GM18519 (cell line): ENCODE data around the gene DPPA4.

Source experiments
- ATAC-seq: cut with Tn5 transposase; IDR thresholded peaks from one replicate; pipeline ENCODE4 v1.9.1; 2021; ENCODE audit warnings: mild to moderate bottlenecking, moderate library complexity; ENCODE audit not compliant: unreplicated experiment, low FRiP score

The DPPA4 gene

GRCh38 chr3:109339197-109339596, 1.9 kb upstream of the DPPA4 start:
- no peak for ATAC-seq

DNA sequence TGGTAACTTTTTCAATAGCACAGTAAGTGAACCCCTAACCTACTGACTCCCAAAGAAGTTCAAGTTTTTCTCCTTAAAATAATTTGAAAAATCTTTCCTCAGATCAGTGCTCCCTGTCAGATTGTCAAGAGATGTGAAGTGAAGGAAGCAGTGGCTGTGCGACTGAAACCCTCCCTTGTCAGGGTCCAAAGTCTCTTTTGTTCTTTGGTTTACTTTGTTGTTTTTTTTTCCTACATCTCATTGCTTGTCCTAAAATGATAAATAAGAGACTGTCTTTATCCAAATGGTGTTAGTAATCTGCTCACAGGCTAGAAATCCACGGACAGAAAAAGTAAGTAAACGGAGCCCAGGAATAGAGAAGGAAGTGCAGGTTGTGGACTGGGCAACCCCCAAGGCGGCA, 976 bp upstream of the DPPA4 start:
- ATAC-seq: no peak

GRCh38 chr3:109336291-109336861, 970 bp downstream of the DPPA4 start:
- no peak for ATAC-seq

DNA sequence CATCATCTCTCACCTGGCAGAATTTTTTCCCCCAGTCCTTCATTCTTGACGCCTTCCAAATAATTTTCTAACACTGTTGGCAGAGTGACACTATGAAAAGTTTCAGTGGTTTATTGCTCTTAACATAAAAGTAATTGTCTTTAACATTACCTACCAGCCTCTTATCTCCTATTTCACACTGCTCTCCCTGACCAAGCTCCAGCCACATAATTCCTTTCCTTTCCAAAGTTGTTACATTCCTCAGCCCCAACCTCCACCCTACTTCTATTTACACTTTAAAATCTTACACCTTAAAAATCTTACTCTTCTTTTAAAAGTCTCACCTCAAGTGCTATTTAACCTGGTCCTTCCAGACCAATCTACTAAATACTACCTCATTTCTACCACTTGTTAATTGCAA, 2.8 kb downstream of the DPPA4 start:
- no peak for ATAC-seq

DNA sequence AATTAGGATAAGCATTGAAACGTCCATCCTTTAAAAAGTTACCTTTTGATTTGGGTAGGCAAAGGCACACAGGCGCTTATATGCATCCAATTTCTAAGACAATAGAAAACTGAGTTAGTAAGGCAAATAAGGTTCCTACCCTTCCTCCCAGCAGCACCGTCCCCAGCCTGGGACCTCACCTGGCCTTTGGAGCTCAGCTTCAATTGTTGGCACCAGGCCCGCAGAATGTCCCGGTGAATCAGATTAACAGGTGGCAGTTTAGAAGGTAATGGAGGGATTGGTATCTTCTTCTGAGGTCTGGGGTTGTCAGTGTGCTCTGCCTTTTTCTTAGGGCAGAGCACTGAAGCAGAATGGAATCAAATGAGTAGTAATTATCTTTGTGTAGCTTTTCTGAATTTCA, 5.7 kb downstream of the DPPA4 start:
- ATAC-seq: no peak

- no peak for ATAC-seq
Measured at GRCh38 chr3:109330405-109330804, 6.9 kb downstream of the DPPA4 start.

DNA sequence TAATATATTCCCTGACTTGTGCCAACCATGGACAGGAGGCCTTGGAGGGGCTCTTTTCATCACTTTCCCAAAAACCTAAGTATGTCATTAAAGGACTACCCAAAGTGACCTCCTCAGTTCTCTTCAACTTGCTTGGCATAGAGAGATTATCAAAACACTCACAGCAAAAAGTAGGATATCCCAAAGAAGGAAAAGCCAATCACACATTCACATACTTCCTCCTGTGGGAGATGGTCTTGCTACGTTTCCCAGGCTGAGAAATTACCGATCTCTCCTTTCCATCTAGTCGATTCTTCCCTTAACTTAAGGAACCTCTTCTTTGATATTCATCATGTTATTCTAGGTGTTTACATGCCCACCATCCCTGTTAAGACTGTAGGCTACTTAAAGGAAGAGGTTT, 9.1 kb downstream of the DPPA4 start:
- ATAC-seq: no peak

- no peak for ATAC-seq
Measured at GRCh38 chr3:109325657-109326056, 11.7 kb downstream of the DPPA4 start.

DNA sequence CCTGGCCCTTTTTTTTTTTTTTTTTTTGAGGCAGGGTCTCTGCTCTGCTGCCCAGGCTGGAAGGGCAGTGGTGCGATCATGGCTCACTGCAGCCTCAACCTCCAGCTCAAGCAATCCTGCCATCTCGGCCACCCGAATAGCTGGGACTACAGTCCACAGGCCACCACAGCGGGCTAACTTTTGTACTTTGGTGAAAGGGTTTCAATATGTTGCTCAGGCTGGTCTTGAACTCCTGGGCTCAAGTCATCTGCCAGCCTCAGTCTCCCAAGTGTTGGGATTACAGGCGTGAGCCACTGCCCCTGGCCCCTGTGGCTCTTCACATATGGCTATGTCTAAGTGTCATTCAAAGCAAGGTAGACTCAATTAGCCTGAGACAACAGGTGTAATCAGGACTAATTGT, 12.2 kb downstream of the DPPA4 start:
- ATAC-seq: no peak

DNA sequence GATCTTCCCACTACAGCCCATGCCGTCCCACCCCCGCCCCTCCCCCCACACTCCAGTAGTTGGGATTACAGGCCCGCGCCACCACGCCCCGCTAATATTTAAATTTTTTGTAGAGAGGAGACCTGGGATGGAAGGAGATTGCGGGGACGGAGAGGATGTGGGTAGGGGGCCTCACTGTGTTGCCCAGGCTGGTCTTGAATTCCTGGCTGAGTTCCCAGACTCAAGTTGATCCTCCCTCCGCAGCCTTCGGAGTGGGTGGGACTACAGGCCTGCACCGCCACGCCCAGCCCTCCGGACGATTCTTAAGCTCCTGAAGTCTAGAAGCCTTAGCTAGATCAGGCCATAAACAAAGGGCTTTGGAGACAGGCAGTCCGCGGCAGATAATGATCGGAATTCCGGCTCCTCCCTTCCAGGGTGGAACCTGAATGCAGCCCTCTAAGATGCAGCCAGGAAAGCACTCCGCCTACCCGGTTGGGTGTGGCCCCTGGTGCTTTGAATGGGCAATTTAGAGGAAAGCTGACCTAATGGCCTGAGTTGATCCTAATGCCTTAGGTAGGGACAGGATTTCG, 21.1 kb downstream of the DPPA4 start, which contains the start of gene DPPA2:
Gene DPPA2, minus strand, starts transcription at position 356 of the 569 bp plus-strand sequence. CDS start 1,975 bp downstream, outside the sequence.
- ATAC-seq: no peak

GRCh38 chr3:109313061-109313460, 24.3 kb downstream of the DPPA4 start:
- ATAC-seq: no peak

GRCh38 chr3:109297496-109297895, 39.9 kb downstream of the DPPA4 start:
- no peak for ATAC-seq

DNA sequence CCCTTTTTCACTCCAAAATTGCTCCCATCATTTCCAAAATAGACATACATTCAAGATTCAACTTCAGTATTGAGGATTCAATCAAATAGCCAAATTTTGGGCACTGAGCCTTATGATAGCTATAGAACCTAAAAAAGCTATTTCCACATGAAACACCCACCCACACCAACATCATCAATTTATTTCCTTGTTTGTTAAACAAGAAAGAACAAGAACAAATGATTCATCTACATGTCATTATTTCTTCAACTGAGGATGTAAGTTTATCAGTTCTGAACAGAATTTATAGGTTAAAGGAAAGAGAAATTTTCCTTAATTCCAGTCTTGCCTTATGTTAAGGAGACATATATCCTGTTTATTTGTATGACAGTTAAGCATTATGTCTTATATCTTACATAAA, 53.3 kb downstream of the DPPA4 start:
- no peak for ATAC-seq

- ATAC-seq: no peak
Measured at GRCh38 chr3:109278546-109278945, 58.8 kb downstream of the DPPA4 start.

DNA sequence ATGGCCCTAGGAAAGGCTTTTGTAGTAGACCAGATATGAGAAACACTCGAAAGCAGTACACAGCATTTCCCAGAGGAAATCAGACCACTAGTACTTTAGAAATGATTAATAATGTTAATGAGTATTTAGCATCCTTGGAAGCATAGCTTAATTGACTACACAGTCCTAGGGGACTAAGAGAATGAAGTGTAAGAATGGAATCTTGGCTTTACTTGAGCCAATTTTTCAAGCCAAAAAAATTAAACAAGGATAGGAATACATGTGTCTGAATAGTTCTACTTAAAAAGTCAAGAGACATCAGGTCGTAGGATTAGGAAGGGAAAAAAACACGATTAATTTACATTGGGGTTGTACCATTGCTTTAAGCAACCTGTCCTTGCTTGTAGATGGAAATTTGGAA, 59.2 kb downstream of the DPPA4 start:
- ATAC-seq: no peak
